Kidney epithelial cell (primary cell): ENCODE results near the gene DLGAP1. TPM values are rescaled to one million over a fixed set of nuclear protein-coding genes. Genes with fewer than 3 reads are reported as not detected.

Experiments used
- DNase-seq: peaks from one replicate; pipeline ENCODE4 v3.0.0-alpha.2; 2010; ENCODE audit warnings: low read depth
- H3K27me3 ChIP-seq: 2 replicates; pipeline ENCODE4 v1.6.0; 2011; ENCODE audit warnings: low read length; ENCODE audit not compliant: control insufficient read depth, insufficient read depth
- H3K36me3 ChIP-seq: 2 replicates; pipeline ENCODE4 v1.5.1; 2011; ENCODE audit warnings: low read length; ENCODE audit not compliant: control insufficient read depth, insufficient read depth
- H3K4me3 ChIP-seq: 2 replicates; pipeline ENCODE4 v1.5.1; 2011; ENCODE audit warnings: low read depth, mild to moderate bottlenecking, control low read depth, low read length
- total RNA-seq: library from RNA; depleted of rRNA; stranded (reverse); fragments of >200 nt; gene quantifications from 2 replicates; pipeline ENCODE4 v1.2.3, GENCODE V29; 2015
- TF ChIP-seq, protein P1 (sequence below): IDR thresholded peaks from 2 replicates; pipeline ENCODE4 v1.5.1; 2011; ENCODE audit warnings: mild to moderate bottlenecking, moderate library complexity, low read length, control low read depth, inconsistent platforms; ENCODE audit not compliant: insufficient read depth, poor library complexity, severe bottlenecking

The DLGAP1 gene
- total RNA-seq, 1 donor from 2014 or later, result 2.6 TPM

DNA sequence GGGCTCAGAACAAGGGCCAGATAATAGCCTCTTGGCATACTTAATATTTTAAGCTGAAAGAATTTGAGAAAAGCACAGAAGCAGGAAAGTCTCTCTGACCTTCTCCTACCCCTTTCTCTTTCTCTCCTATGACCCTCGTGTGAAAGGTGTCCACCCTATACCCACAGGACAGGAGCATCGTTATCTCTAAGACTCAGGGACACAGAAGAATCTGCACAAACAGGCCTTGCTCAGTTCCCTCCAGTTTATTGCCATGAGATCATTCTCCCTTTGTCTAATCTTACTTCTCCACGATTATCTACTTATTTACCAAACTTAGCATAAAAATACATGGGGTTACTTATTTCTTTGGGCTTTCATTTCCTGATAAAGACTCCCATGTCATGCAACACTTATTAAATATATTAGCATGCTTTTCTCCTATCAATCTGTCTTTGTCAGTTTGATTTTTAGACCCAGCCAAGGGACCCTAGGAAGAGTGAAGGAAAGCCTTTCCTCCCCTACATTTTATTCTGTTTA lies 370.7 kb downstream of the DLGAP1 start:
- Histone ChIP-seq H3K36me3 (no peaks in the 10 kb centered on the region), H3K4me3 (no peak overlapping the region), H3K27me3 (no peaks in the 10 kb centered on the region)
- no peak for DNase-seq
- TF ChIP-seq, protein P1, sequence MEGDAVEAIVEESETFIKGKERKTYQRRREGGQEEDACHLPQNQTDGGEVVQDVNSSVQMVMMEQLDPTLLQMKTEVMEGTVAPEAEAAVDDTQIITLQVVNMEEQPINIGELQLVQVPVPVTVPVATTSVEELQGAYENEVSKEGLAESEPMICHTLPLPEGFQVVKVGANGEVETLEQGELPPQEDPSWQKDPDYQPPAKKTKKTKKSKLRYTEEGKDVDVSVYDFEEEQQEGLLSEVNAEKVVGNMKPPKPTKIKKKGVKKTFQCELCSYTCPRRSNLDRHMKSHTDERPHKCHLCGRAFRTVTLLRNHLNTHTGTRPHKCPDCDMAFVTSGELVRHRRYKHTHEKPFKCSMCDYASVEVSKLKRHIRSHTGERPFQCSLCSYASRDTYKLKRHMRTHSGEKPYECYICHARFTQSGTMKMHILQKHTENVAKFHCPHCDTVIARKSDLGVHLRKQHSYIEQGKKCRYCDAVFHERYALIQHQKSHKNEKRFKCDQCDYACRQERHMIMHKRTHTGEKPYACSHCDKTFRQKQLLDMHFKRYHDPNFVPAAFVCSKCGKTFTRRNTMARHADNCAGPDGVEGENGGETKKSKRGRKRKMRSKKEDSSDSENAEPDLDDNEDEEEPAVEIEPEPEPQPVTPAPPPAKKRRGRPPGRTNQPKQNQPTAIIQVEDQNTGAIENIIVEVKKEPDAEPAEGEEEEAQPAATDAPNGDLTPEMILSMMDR, result no peak

DNA sequence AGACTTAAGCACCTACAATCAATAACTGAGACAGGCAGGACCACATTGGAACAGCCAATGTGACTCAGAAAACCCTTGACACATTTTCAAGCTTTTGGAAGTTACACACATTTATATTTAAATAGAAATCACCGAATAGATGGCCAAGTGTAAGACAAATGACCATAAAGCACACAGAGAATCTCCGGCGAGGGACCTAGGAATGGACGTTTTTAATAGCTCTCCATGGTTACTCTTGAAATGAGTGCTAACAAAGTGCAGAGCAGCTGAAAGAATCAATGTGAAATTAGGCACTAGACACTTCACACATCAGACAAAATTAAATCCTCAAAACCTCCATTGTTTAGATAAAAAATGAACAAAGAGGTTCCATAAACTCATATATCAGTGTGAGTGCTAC lies 376.9 kb downstream of the DLGAP1 start:
- Histone ChIP-seq H3K27me3 (no peaks in the 10 kb centered on the region), H3K4me3 (no peak overlapping the region), H3K36me3 (no peaks in the 10 kb centered on the region)
- DNase-seq, result no peak
- TF ChIP-seq, protein P1, result no peak

DNA sequence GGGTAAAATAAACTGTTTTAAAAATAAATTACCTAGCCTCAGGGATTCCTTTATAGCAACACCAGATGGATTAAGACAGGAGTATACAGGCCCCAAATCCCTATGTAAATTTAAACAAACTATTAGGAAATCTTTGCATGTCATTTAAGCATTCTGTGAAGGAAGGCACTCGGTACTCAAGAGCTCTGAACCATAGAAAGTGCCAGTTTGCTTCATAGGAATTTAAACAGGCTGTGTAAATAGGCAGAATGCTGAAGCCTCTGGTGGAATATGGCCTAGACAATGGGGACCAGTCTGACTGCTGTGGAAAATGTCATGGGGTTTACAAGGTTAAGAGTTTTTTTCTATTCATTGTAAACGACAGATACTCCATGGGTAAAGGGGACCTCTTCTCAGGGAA lies 377.4 kb downstream of the DLGAP1 start:
- no peaks in the 10 kb centered on the region for H3K36me3 ChIP-seq
- TF ChIP-seq, protein P1, result no peak
- H3K4me3 ChIP-seq, result no peak overlapping the region
- no peak for DNase-seq
- no peaks in the 10 kb centered on the region for H3K27me3 ChIP-seq

DNA sequence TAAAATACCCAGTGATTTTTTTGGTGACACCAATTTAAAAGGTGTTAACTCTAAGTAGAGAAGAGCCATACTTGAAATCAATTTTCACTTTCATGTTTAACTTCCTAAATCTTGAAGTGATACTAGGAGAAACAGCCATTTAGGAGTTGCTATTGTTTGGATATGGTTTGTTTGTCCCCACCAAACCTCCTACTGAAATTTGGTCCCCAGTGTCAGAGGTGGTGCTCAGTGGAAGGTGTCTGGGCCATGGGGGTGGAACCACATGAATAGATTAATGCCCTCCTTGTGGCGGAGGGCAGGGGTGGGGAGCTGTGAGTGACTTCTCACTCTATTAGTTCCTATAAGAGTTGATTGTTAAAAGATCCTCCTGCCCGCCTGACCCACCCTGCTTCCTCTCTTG lies 377.9 kb downstream of the DLGAP1 start:
- no peaks in the 10 kb centered on the region for H3K36me3 ChIP-seq
- TF ChIP-seq, protein P1, result no peak
- DNase-seq, result no peak
- H3K4me3 ChIP-seq, result no peak overlapping the region
- H3K27me3 ChIP-seq, result no peaks in the 10 kb centered on the region

DNA sequence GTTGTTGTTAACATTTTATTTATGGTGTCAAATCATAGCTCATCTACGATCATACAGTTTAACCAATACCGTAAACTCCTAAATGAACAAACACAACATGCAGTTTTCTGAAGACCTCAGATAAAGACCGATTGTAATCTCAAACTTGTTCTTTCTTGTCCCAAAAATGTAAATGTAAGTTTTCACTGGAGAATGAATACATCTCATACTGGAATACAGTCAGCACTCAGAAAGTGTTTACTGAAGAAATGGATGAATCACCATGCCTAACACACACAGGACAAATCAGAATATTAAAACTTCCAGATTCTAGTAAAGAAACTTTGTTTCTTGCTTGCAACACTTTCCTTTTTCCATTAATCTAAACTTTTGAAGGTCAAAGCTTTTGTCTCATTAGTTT lies 380.5 kb downstream of the DLGAP1 start:
- no peak for DNase-seq
- no peak overlapping the region for H3K4me3 ChIP-seq
- no peaks in the 10 kb centered on the region for H3K27me3 ChIP-seq
- no peaks in the 10 kb centered on the region for H3K36me3 ChIP-seq
- TF ChIP-seq, protein P1, result no peak

DNA sequence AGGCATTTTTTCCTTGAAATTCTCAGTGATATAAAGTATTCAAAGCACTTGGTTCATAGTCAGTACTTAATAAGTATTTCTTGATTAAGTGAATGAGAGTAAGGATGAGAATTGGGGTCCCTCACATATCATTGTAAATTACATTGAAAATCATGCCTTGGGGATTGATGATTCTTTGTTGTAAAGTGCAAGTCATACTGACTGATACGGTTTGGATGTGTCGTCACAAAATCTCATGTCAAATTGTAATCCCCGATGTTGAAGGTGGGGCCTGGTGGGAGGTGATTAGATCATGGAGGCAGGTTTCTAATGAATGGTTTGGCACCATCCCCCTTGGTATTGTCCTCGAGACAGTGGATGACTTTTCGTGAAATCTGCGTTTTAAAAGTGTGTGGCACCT lies 385.9 kb downstream of the DLGAP1 start:
- DNase-seq, result no peak
- Histone ChIP-seq H3K4me3 (no peak overlapping the region), H3K27me3 (no peaks in the 10 kb centered on the region), H3K36me3 (no peaks in the 10 kb centered on the region)
- TF ChIP-seq, protein P1, result no peak
